ENCODE data around the gene ITPKC.

The ITPKC gene

GRCh38 chr19:40716482-40717324 is at the start of gene ITPKC, which contains the start of gene COQ8B:
Gene ITPKC (plus strand): TSS chr19:40717112. CDS start chr19:40717136, 24 bp downstream.
Gene COQ8B (minus strand): TSS chr19:40716886. CDS start chr19:40714632, 2,254 bp downstream.
- DNase-seq = peak; percentile 96

DNA sequence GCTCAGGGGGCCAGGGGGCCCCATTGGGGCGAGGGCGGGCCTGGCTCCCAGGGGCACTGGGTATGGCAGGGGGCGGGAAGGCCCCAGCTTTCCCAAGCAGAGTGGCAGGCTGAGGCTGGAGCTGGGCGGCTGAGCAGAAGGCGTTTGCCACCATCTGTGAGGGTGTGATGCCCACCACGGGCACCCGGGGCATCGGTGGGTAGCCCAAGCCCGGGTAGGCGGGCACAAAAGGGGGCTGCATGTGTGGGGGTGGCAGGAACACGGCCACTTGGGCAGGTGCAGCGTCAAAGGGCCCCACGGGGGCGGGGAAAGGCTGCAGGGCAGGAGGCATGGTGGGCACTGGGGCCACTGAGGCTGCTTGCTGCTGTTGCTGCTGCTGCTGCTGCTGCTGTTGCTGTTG is 49.3 kb upstream of the ITPKC start:
- no peak for DNase-seq

GRCh38 chr19:40668991-40669614 is 47.8 kb upstream of the ITPKC start:
- no peak for DNase-seq

- DNase-seq = no peak
These were observed 45.5 kb upstream of the ITPKC start for GRCh38 chr19:40671404-40671803.

DNA sequence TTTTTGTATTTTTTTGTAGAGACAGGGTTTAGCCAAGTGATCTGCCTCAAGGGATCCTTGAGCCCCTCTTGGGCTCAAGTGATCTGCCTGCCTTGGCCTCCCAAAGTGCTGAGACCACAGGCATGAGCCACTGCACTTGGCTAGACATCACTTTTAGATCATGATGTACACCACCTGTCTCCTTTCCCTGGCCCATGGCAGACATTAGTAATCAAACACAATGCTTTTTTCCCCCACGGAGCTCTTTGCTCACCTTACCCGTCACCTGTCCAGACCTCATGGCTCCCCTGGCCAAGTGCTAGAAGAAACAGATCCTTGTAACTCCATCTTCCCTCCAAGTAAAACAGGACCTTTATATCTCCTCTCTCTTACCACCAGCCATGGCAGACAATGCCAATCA is 44.9 kb upstream of the ITPKC start:
- DNase-seq = no peak

DNA sequence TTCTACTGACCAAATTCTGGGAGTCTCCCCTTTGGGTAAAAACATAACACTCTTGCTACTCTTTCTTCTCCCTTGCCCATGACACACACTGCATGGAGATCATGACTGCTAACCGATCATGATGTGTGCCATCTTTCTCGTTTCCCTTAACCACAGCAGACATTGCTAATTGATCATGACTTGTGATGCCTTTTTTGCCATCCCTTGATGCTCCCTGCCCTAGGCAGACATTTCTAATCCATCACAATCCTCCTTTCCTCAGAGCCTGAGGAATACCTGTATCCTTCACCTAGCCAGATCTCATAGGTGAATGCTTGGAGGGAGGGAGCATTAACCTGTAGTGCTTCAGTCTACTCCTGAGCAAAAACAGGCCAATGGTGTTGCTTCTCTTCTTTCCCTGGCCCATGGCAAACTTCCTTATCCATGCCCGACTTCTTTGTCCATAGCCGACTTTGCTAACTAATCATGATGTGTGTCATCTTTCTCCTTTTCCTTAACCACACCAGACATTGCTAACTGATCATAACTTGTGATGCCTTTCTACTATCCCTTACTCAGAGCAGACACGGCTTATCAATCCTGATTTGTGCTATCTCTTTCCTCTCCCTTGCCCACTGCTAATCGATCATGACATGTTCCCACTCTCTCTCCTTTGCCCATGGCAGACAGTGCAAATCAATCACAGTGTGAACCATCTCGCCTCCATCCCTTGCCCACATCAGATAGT is 44.2 kb upstream of the ITPKC start:
- no peak for DNase-seq

- DNase-seq = no peak
These were observed 43.5 kb upstream of the ITPKC start for GRCh38 chr19:40673397-40673796.

DNA sequence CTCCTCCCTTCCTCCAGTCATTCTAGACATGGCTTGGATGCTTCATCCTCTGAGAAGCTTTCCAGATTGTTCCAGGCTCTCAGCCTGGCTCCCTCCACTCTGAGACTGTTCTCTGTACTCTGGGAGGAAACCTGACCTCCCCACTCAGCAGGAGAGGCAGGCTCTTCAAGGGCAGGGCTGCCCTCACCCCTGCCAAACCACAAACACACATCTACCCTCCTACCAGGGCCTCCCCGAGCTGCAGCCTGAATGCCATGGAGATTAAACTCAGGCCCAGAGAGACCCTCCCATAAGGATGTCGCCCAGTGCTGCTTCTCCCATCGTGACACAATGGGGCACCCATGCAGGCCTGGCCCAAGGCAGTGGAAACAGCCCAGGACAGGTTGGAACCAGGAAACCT is 42.6 kb upstream of the ITPKC start:
- no peak for DNase-seq

DNA sequence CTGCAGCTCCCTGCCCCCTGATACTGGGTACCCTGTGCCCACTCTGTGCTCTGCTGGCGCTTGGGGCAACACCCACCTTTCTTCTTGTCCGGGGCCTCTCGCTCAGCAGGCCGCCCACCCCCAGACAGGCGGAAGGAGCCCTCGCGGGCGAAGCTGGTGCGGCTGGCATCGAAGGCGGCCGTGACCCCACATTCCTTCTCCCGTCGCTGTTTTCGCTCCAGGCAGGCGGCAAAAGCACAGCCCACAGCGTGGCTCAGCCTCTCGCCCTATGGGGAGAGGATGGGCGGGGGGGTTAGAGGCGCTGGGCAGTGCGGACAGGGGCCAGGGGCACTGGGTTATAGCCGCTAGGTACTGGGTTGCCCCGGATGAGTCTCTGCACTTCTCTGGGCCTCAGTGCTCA is 39.8 kb upstream of the ITPKC start:
- DNase-seq = no peak

DNA sequence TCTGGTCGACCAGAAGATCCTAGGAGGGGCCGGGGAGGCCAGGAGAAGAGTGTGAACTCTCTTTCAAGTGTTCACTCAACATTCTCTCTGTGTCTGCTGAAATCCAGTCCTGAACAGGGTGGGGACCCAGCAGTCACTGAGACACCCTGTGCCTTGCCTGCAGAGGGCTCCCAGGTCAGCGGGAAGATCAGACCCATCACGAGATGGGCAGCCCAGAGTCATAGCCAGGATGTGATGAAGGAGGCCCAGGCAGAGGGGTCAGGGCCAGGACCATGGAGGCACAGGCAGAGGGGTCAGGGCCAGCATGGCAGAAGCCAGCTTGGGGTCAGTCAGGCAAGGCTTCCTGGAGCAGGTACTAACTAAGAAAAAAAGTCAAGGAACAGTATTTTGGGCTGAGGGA is 35.9 kb upstream of the ITPKC start:
- DNase-seq = no peak

- no peak for DNase-seq
These were observed 34.4 kb upstream of the ITPKC start for GRCh38 chr19:40682431-40682964.

DNA sequence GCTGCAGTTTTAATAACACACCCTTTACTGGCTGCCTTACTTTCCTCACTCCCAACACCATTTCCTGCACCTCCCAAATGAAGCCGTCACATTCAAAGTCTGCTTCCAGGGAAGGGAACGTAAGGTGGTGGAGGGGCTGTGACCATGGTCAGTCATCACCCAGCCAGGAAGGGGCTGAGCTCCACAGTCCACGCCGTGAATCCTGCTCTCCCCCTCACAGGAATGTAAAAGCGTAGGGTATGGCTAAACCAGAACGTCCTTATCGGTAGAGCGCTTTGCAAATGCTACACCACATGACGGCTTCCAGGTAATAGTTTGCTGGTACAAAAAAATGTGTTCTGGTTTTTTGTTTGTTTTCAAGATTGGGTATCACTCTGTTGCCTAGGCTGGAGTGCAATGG is 33.5 kb upstream of the ITPKC start:
- DNase-seq = no peak

DNA sequence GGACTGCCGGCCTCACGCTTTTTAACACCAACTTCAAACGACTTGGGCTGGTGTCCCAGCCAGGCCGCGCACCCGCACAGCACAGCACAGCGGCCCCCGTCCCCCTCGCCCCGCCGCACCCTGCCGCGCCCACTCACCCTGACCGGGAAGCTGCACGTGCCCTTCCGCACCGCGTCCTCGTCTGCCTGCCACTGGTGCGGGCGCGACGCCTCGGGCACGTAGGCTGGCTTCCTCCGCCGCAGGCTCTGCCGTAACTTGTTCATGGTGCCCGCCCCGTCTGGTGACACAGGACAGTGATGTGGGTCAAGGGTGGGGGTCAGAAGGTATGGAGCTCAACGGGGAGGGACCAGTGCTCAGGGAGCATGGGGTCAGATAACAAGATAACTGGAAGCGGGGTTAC is 32.6 kb upstream of the ITPKC start:
- no peak for DNase-seq

DNA sequence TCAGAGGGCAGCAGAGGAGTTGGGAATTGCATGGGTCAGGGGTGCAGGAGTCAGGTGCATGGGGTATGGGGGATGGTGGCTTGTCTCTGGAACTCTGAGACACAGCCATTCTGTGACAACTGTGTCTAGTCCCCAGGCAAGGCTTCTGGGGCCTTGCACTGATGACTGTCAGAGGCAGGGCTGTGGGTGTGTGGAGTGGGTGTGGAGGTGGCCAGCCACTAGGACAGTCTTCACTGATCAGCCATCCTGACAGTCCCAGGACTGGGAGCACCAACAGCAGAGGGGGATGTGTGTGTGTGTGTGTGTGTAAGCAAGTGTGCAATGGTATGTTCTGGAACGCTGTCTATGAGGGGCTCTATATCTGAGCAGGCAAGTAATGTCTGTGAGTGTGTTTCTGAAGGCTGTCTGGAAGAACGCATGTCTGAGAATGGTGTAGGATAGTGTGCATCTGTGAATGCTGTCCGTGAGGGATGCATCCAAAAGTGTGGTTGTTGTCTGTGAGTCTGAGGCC is 31.8 kb upstream of the ITPKC start:
- DNase-seq = no peak

GRCh38 chr19:40685563-40685962 is 31.3 kb upstream of the ITPKC start:
- DNase-seq = no peak

DNA sequence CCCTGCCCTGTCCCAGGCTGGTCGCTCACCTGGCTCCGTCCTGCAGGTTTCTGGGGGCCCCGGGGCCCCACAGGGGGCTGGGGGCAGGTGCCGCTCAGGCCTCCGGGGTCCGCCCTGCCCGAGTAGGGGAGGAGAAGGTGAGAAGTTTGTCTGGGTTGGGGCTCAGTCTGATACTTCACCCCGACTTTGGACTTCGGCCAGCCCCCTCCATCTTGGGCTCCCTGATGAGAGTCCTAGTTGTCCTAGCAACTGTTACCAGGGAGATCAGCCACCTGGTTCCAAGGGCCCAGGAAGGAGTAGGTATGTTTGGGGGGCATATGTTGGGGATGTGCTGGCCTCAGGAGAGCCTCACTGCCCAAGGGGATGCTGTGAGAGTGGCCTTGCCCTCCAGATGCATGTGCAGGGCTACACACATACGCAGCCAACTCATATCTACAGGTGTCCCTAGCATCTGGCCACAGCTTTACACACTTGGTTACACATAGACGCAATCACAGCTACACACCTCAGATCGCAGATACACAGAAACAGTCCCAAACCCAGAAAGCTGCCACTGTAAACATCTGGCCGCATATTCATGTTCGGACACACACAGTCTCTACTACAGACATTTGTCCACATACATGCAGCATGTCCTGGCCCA is 29.9 kb upstream of the ITPKC start:
- no peak for DNase-seq

DNA sequence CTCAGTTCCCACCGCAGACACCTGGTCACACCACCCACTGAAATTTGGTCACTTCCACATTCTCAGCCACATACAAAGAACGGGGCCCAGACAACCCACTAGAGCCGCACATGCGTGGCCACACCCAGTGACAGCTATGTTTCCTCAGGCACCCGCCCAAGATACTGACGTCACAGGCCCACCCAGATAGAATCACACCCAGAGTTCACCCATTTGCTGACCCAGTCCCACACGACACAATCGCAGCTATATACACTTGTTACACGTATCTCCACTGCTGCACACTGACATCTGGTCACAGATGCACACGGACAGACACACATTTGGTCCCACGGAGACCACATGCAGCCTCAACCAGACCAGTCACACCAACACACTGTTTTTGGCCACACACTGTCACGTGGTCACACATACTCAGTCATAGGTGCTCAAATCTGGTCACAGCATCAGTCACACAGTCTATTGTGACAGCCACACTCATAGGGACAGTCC is 29.3 kb upstream of the ITPKC start:
- no peak for DNase-seq

DNA sequence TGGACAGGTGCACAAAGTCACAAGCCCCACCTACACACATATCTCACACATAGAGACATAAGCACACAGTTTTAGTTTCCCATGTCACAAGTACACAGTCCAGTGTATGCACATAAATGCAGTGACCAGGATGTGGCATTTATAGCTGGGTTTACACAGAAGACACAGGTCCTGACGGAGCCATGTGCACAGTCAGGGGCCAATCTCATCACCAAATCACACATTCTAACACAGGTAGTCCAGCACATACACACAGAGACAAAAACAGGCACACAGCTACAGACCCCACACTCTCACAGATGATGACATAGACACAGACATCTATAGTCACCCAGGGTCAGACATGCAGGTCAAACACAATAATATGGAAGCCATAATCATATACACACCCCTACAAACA is 28.6 kb upstream of the ITPKC start:
- no peak for DNase-seq

DNA sequence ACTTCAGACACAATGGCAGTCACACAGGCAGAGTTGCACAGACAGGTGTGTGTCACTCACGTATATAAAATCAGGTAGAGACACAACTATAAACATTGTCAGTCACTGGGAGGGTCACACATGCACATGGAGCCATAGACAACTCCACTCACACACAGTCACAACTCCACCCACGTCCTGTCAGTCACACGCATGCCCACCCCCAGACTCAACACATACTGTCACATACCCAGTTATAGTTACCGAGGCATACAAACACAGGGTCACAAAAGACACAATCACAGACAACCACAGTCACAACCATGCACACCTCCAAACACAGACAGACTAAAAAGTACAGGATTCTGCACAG is 27.9 kb upstream of the ITPKC start:
- DNase-seq = no peak

DNA sequence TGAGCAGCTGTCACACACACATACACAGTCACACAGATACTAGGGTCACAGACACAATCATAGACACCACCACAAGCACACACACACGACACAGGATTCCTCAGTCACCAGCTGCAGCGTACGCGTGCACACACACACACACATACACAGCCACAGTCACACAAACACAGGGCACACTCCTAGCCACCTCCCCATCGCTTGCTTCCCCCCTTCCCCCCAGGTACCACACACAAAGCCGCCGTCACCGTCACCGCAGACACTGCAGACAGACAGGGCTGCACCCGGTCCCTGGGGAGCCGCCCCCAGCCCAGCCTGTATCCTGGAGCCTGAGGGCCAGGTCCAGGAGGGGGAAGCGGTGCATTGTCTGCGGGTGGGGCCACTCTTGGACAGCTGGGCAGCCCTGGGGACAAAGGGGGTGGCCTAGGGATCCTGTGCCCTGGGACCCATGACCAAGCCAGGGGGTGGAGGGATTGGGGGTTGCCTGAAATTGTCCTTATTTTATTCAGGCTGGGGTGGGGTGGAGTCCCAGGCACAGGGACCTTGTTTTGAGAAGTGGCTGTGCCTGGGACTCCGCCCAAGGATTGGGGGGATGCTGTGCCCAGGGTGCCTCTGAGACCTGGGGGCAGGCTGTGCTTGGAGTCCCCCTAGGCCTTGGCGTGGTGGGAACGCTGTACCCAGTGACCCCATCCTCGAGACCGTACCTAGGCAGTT is 27.4 kb upstream of the ITPKC start:
- DNase-seq = peak; percentile 20

GRCh38 chr19:40690050-40690692 is 26.7 kb upstream of the ITPKC start, which contains the start of gene NUMBL:
Gene NUMBL (minus strand): TSS chr19:40690651. CDS start chr19:40690483, 168 bp downstream.
- no peak for DNase-seq
